Body of pancreas (tissue), 4 donors: ENCODE data around the gene CRACR2A.

Experiments used
- POLR2A ChIP-seq, 3 donors: fragments of 450-650 bp; IDR thresholded peaks; one replicate each; pipeline ENCODE4 v1.6.1; 2016; ENCODE audit warnings: antibody characterized with exemption in 3 of 3, mild to moderate bottlenecking in 2 of 3
- TF ChIP-seq, protein P1 (sequence below), 7 experiments: fragments of 450-650 bp in 4 of 7; fragments of 200-600 bp in 3 of 7; sonication (generic) in 3 of 7; IDR thresholded peaks; one replicate each; pipeline ENCODE4 v1.5.1; 2016 to 2019; ENCODE audit warnings: antibody characterized with exemption in 7 of 7

DNA sequence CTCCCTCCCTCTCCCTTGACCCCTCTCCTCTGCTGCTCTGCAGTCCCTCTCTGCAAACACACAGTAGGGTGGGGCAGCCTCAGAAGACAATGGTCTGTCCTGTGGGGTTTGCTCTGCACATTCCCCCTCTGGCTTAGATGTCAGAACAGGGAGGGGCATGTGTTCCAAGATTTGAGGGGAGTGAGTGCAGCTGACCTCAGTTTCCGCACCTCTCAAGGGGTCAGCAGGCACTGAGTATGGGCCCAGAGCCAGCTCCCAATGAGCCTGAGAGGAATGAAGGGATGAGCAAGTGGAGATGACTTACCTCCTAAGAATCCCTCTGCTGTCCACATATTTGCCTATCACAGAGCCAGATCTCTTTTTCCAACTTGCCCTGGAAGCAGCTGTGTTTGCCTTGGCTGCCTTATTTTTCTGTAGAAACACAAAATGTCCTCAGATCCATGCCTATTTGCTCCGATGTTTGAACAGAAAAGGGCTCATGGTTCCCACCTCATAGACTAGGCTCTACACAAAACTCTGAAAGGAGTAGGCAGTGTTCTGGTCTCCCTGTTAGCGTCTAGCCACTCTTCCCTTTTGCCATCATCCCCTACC lies 111.4 kb downstream of the CRACR2A start:
- TF ChIP-seq, protein P1, sequence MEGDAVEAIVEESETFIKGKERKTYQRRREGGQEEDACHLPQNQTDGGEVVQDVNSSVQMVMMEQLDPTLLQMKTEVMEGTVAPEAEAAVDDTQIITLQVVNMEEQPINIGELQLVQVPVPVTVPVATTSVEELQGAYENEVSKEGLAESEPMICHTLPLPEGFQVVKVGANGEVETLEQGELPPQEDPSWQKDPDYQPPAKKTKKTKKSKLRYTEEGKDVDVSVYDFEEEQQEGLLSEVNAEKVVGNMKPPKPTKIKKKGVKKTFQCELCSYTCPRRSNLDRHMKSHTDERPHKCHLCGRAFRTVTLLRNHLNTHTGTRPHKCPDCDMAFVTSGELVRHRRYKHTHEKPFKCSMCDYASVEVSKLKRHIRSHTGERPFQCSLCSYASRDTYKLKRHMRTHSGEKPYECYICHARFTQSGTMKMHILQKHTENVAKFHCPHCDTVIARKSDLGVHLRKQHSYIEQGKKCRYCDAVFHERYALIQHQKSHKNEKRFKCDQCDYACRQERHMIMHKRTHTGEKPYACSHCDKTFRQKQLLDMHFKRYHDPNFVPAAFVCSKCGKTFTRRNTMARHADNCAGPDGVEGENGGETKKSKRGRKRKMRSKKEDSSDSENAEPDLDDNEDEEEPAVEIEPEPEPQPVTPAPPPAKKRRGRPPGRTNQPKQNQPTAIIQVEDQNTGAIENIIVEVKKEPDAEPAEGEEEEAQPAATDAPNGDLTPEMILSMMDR (IDR thresholded peaks at IDR 0.05): no peak
- no peak for TF ChIP-seq POLR2A (IDR thresholded peaks at IDR 0.05)
